ENCODE measurements around the gene RXRA.
A peak's percentile ranks its signal among the peaks of the same experiment; 100 is the strongest.

The RXRA gene

GRCh38 chr9:134335061-134335460 lies 8.8 kb downstream of the RXRA start:
- WGBS (ENCODE audit: extremely low coverage, insufficient coverage, insufficient read length): no CpG with 5 or more reads among the region's 2 CpGs

GRCh38 chr9:134335486-134336220 lies 9.4 kb downstream of the RXRA start:
- no peak overlapping the region for H3K18ac ChIP-seq (ENCODE audit: low read length)
- no peak overlapping the region for H3K14ac ChIP-seq (ENCODE audit: low read length)
- no peak overlapping the region for H3K4me3 ChIP-seq (ENCODE audit: low read depth, low read length)
- H2BK12ac ChIP-seq (ENCODE audit: low read length): no peak overlapping the region
- WGBS (ENCODE audit: extremely low coverage, insufficient coverage, insufficient read length): no CpG with 5 or more reads among the region's 20 CpGs
- no peak overlapping the region for H4K91ac ChIP-seq (ENCODE audit: low read depth, low read length)
- no peaks in the 10 kb centered on the region for H3K79me1 ChIP-seq (ENCODE audit: low read length)
- no peak overlapping the region for H2AK5ac ChIP-seq (ENCODE audit: low read length)
- no peak overlapping the region for H4K8ac ChIP-seq (ENCODE audit: low read depth, low read length)
- H3K4ac ChIP-seq (ENCODE audit: low read depth, low read length): peak overlapping the region; percentile 12
- no peaks in the 10 kb centered on the region for H3K9me3 ChIP-seq (ENCODE audit: insufficient read depth, low read depth, low read length)
- H3K27ac ChIP-seq (ENCODE audit: low read depth, low read length): no peak overlapping the region
- peaks cover 8 to 11% of the 10 kb centered on the region in 2 experiments for H3K4me1 ChIP-seq (ENCODE audit: control insufficient read depth in 1 of 2, insufficient read depth in 2 of 2, low read length in 2 of 2)
- no peak for DNase-seq
- no peak overlapping the region for H2BK120ac ChIP-seq (ENCODE audit: insufficient read depth, low read length, poor library complexity)
- no peak overlapping the region for H3K23ac ChIP-seq (ENCODE audit: low read length)
- H4K12ac ChIP-seq (ENCODE audit: low read depth, low read length): no peak overlapping the region
- H3K9ac ChIP-seq (ENCODE audit: low read length): no peak overlapping the region
- no peaks in the 10 kb centered on the region for H3K36me3 ChIP-seq (ENCODE audit: control insufficient read depth in 1 of 2, insufficient read depth in 2 of 2, low read length in 2 of 2)
- no peak overlapping the region for H3K4me2 ChIP-seq (ENCODE audit: low read length)
- no peak overlapping the region for H2AFZ ChIP-seq (ENCODE audit: insufficient read depth, low read length, poor library complexity)
- no peaks in the 10 kb centered on the region for H3K27me3 ChIP-seq (ENCODE audit: insufficient read depth, low read length)
- H2BK5ac ChIP-seq (ENCODE audit: low read depth, low read length, poor library complexity): no peak overlapping the region
- peaks cover 37% of the 10 kb centered on the region for H3K79me2 ChIP-seq (ENCODE audit: control insufficient read depth, insufficient read depth, low read length, poor library complexity)

More at GRCh38 chr9:134335061-134335460, 8.8 kb downstream of the RXRA start:
- peak; percentile 42 to 50 for DNase-seq
- Histone ChIP-seq H2BK12ac (ENCODE audit: low read length) (no peak overlapping the region), H2AK5ac (ENCODE audit: low read length) (no peak overlapping the region), H3K4me3 (ENCODE audit: low read depth, low read length) (no peak overlapping the region), H3K18ac (ENCODE audit: low read length) (no peak overlapping the region), H3K79me2 (ENCODE audit: control insufficient read depth, insufficient read depth, low read length, poor library complexity) (peaks cover 43% of the 10 kb centered on the region), H3K9me3 (ENCODE audit: insufficient read depth, low read depth, low read length) (no peaks in the 10 kb centered on the region), H3K27me3 (ENCODE audit: insufficient read depth, low read length) (no peaks in the 10 kb centered on the region), H4K8ac (ENCODE audit: low read depth, low read length) (no peak overlapping the region), H3K79me1 (ENCODE audit: low read length) (no peaks in the 10 kb centered on the region), H2AFZ (ENCODE audit: insufficient read depth, low read length, poor library complexity) (no peak overlapping the region), H3K36me3 (ENCODE audit: control insufficient read depth in 1 of 2, insufficient read depth in 2 of 2, low read length in 2 of 2) (no peaks in the 10 kb centered on the region), H3K27ac (ENCODE audit: low read depth, low read length) (no peak overlapping the region), H3K9ac (ENCODE audit: low read length) (no peak overlapping the region), H2BK120ac (ENCODE audit: insufficient read depth, low read length, poor library complexity) (no peak overlapping the region), H3K4me1 (ENCODE audit: control insufficient read depth in 1 of 2, insufficient read depth in 2 of 2, low read length in 2 of 2) (peaks cover 8 to 11% of the 10 kb centered on the region in 2 experiments), H3K4ac (ENCODE audit: low read depth, low read length) (peak overlapping the region; percentile 16), H2BK5ac (ENCODE audit: low read depth, low read length, poor library complexity) (no peak overlapping the region), H3K23ac (ENCODE audit: low read length) (no peak overlapping the region), H4K91ac (ENCODE audit: low read depth, low read length) (no peak overlapping the region), H3K14ac (ENCODE audit: low read length) (no peak overlapping the region), H3K4me2 (ENCODE audit: low read length) (no peak overlapping the region), H4K12ac (ENCODE audit: low read depth, low read length) (no peak overlapping the region)

GRCh38 chr9:134336228-134336627 lies 10.0 kb downstream of the RXRA start:
- H3K4me1 ChIP-seq (ENCODE audit: control insufficient read depth in 1 of 2, insufficient read depth in 2 of 2, low read length in 2 of 2): peaks cover 8 to 11% of the 10 kb centered on the region in 2 experiments
- H3K4ac ChIP-seq (ENCODE audit: low read depth, low read length): peak overlapping the region; percentile 22
- no peak overlapping the region for H2BK5ac ChIP-seq (ENCODE audit: low read depth, low read length, poor library complexity)
- H3K9me3 ChIP-seq (ENCODE audit: insufficient read depth, low read depth, low read length): no peaks in the 10 kb centered on the region
- no peak overlapping the region for H4K91ac ChIP-seq (ENCODE audit: low read depth, low read length)
- H3K4me3 ChIP-seq (ENCODE audit: low read depth, low read length): no peak overlapping the region
- no CpG with 5 or more reads among the region's 12 CpGs for WGBS (ENCODE audit: extremely low coverage, insufficient coverage, insufficient read length)
- no peak overlapping the region for H2AFZ ChIP-seq (ENCODE audit: insufficient read depth, low read length, poor library complexity)
- peaks cover 34% of the 10 kb centered on the region for H3K79me2 ChIP-seq (ENCODE audit: control insufficient read depth, insufficient read depth, low read length, poor library complexity)
- no peak overlapping the region for H4K12ac ChIP-seq (ENCODE audit: low read depth, low read length)
- peaks cover 0 to 2% of the 10 kb centered on the region in 2 experiments for H3K36me3 ChIP-seq (ENCODE audit: control insufficient read depth in 1 of 2, insufficient read depth in 2 of 2, low read length in 2 of 2)
- no peaks in the 10 kb centered on the region for H3K79me1 ChIP-seq (ENCODE audit: low read length)
- H2AK5ac ChIP-seq (ENCODE audit: low read length): no peak overlapping the region
- H2BK12ac ChIP-seq (ENCODE audit: low read length): no peak overlapping the region
- H3K27me3 ChIP-seq (ENCODE audit: insufficient read depth, low read length): no peaks in the 10 kb centered on the region
- H2BK120ac ChIP-seq (ENCODE audit: insufficient read depth, low read length, poor library complexity): no peak overlapping the region
- H3K23ac ChIP-seq (ENCODE audit: low read length): no peak overlapping the region
- H3K18ac ChIP-seq (ENCODE audit: low read length): no peak overlapping the region
- no peak overlapping the region for H3K14ac ChIP-seq (ENCODE audit: low read length)
- no peak for DNase-seq
- H3K9ac ChIP-seq (ENCODE audit: low read length): no peak overlapping the region
- no peak overlapping the region for H3K27ac ChIP-seq (ENCODE audit: low read depth, low read length)
- H4K8ac ChIP-seq (ENCODE audit: low read depth, low read length): no peak overlapping the region
- H3K4me2 ChIP-seq (ENCODE audit: low read length): no peak overlapping the region

GRCh38 chr9:134336924-134337323 lies 10.7 kb downstream of the RXRA start:
- WGBS (ENCODE audit: extremely low coverage, insufficient coverage, insufficient read length): no CpG with 5 or more reads among the region's 8 CpGs
- no peak overlapping the region for H3K18ac ChIP-seq (ENCODE audit: low read length)
- no peaks in the 10 kb centered on the region for H3K9me3 ChIP-seq (ENCODE audit: insufficient read depth, low read depth, low read length)
- peaks cover 8 to 11% of the 10 kb centered on the region in 2 experiments for H3K4me1 ChIP-seq (ENCODE audit: control insufficient read depth in 1 of 2, insufficient read depth in 2 of 2, low read length in 2 of 2)
- H3K27ac ChIP-seq (ENCODE audit: low read depth, low read length): no peak overlapping the region
- DNase-seq: no peak
- H2BK12ac ChIP-seq (ENCODE audit: low read length): no peak overlapping the region
- peaks cover 0 to 2% of the 10 kb centered on the region in 2 experiments for H3K36me3 ChIP-seq (ENCODE audit: control insufficient read depth in 1 of 2, insufficient read depth in 2 of 2, low read length in 2 of 2)
- H2BK120ac ChIP-seq (ENCODE audit: insufficient read depth, low read length, poor library complexity): no peak overlapping the region
- H2AFZ ChIP-seq (ENCODE audit: insufficient read depth, low read length, poor library complexity): no peak overlapping the region
- H3K14ac ChIP-seq (ENCODE audit: low read length): no peak overlapping the region
- no peaks in the 10 kb centered on the region for H3K27me3 ChIP-seq (ENCODE audit: insufficient read depth, low read length)
- H4K8ac ChIP-seq (ENCODE audit: low read depth, low read length): no peak overlapping the region
- no peak overlapping the region for H3K23ac ChIP-seq (ENCODE audit: low read length)
- no peak overlapping the region for H4K91ac ChIP-seq (ENCODE audit: low read depth, low read length)
- H4K12ac ChIP-seq (ENCODE audit: low read depth, low read length): no peak overlapping the region
- peaks cover 32% of the 10 kb centered on the region for H3K79me2 ChIP-seq (ENCODE audit: control insufficient read depth, insufficient read depth, low read length, poor library complexity)
- no peak overlapping the region for H3K4me2 ChIP-seq (ENCODE audit: low read length)
- H2AK5ac ChIP-seq (ENCODE audit: low read length): no peak overlapping the region
- peak overlapping the region; percentile 22 for H3K4ac ChIP-seq (ENCODE audit: low read depth, low read length)
- H3K79me1 ChIP-seq (ENCODE audit: low read length): no peaks in the 10 kb centered on the region
- no peak overlapping the region for H3K9ac ChIP-seq (ENCODE audit: low read length)
- H3K4me3 ChIP-seq (ENCODE audit: low read depth, low read length): no peak overlapping the region
- no peak overlapping the region for H2BK5ac ChIP-seq (ENCODE audit: low read depth, low read length, poor library complexity)

Measured in trophoblast cell (in vitro differentiated cells and primary cell).